Stimulated activated CD4-positive, alpha-beta T cell treated with anti-CD3 and anti-CD28 coated beads, TNF-alpha, amount 100 ng/mL, for 4 hours (primary cell): ENCODE measurements around the gene MRPS6.

Experiments
- DNase-seq, 3 experiments: peaks; one replicate each; pipeline ENCODE4 v3.0.0-alpha.2; 2020; ENCODE audit warnings: low read depth in 3 of 3

Gene MRPS6

GRCh38 chr21:34071683-34072082 lies 1.7 kb upstream of the MRPS6 start:
- no peak for DNase-seq

GRCh38 chr21:34072145-34073031 lies 990 bp upstream of the MRPS6 start:
- DNase-seq: no peak

- DNase-seq: peak in 2 of 3 experiments; percentile 24 to 41
Measured at GRCh38 chr21:34073749-34074282, 438 bp downstream of the MRPS6 start.

GRCh38 chr21:34074283-34075090 lies 1.1 kb downstream of the MRPS6 start:
- no peak for DNase-seq

- DNase-seq: no peak
Measured at GRCh38 chr21:34075091-34075425, 1.7 kb downstream of the MRPS6 start.

- no peak for DNase-seq
Measured at GRCh38 chr21:34075760-34076660, 2.6 kb downstream of the MRPS6 start.

- no peak for DNase-seq
Measured at GRCh38 chr21:34076835-34077234, 3.5 kb downstream of the MRPS6 start.

GRCh38 chr21:34077888-34078287 lies 4.5 kb downstream of the MRPS6 start:
- DNase-seq: no peak

GRCh38 chr21:34078915-34079314 lies 5.5 kb downstream of the MRPS6 start:
- no peak for DNase-seq

GRCh38 chr21:34080710-34081109 lies 7.3 kb downstream of the MRPS6 start:
- no peak for DNase-seq

- DNase-seq: no peak
Measured at GRCh38 chr21:34082769-34083168, 9.4 kb downstream of the MRPS6 start.

- DNase-seq: no peak
Measured at GRCh38 chr21:34083357-34083756, 10.0 kb downstream of the MRPS6 start.

- no peak for DNase-seq
Measured at GRCh38 chr21:34085129-34085528, 11.8 kb downstream of the MRPS6 start.

GRCh38 chr21:34086887-34087306 lies 13.5 kb downstream of the MRPS6 start:
- no peak for DNase-seq

GRCh38 chr21:34088752-34089151 lies 15.4 kb downstream of the MRPS6 start:
- DNase-seq: no peak

- no peak for DNase-seq
Measured at GRCh38 chr21:34091032-34091431, 17.7 kb downstream of the MRPS6 start.

- DNase-seq: no peak
Measured at GRCh38 chr21:34091607-34092006, 18.2 kb downstream of the MRPS6 start.

- DNase-seq: no peak
Measured at GRCh38 chr21:34092262-34092921, 19.0 kb downstream of the MRPS6 start.

- DNase-seq: no peak
Measured at GRCh38 chr21:34093083-34093482, 19.7 kb downstream of the MRPS6 start.

GRCh38 chr21:34094949-34095348 lies 21.6 kb downstream of the MRPS6 start:
- DNase-seq: no peak

GRCh38 chr21:34097442-34097841 lies 24.1 kb downstream of the MRPS6 start:
- DNase-seq: no peak
